H1 (cell line): ENCODE data around the gene RELN. TPM values are rescaled to one million over a fixed set of nuclear protein-coding genes. Genes with fewer than 3 reads are reported as not detected.

ENCODE experiments used
- CTCF ChIA-PET: fragments of 300-600 bp; sonication (Branson Sonifier 250); formaldehyde crosslinking; loops from one replicate; lab custom pipeline; 2021; ENCODE audit not compliant: partially characterized antibody; lab: Charles Lee
- POLR2A ChIA-PET: fragments of 300-600 bp; sonication (Branson Sonifier 250); formaldehyde crosslinking; loops from one replicate; lab custom pipeline; 2021; ENCODE audit warnings: inconsistent platforms; ENCODE audit not compliant: partially characterized antibody; lab: Charles Lee
- DNase-seq, 2 experiments: peaks; one replicate each; pipeline versions ENCODE4 v3.0.0 to v3.0.0-alpha.2; 2010 to 2022; ENCODE audit warnings: low spot score in 2 of 2, low read depth in 1 of 2, mixed read lengths in 1 of 2
- FAIRE-seq: peaks from 2 replicates; lab custom pipeline; 2011; peaks lifted over from hg19 to GRCh38; lab: Jason Lieb, UNC
- H2AFZ ChIP-seq: 2 replicates; pipeline ENCODE4 v1.8.1; 2012; ENCODE audit warnings: low read length, inconsistent platforms
- H2AK5ac ChIP-seq: 2 replicates; pipeline ENCODE4 v1.6.1; 2013; ENCODE audit warnings: low read depth, low read length
- H2BK120ac ChIP-seq: replicated peaks from 2 replicates; pipeline ENCODE3; 2013; ENCODE audit warnings: low read depth, low read length, inconsistent platforms
- H2BK12ac ChIP-seq: 2 replicates; pipeline ENCODE4 v1.6.1; 2013; ENCODE audit warnings: low read depth, low read length
- H2BK15ac ChIP-seq: 2 replicates; pipeline ENCODE4 v1.6.1; 2013; ENCODE audit warnings: low read length
- H2BK20ac ChIP-seq: 2 replicates; pipeline ENCODE4 v1.6.1; 2013; ENCODE audit warnings: low read length
- H2BK5ac ChIP-seq: 2 replicates; pipeline ENCODE4 v1.6.1; 2013; ENCODE audit warnings: low read depth, low read length
- H3K14ac ChIP-seq: 2 replicates; pipeline ENCODE4 v1.6.1; 2013; ENCODE audit warnings: inconsistent platforms; ENCODE audit not compliant: insufficient read length
- H3K18ac ChIP-seq: 2 replicates; pipeline ENCODE4 v1.6.1; 2013; ENCODE audit warnings: low read length; ENCODE audit errors: extremely low read depth
- H3K23ac ChIP-seq: 2 replicates; pipeline ENCODE4 v1.6.1; 2013; ENCODE audit warnings: inconsistent platforms; ENCODE audit not compliant: insufficient read length
- H3K23me2 ChIP-seq: 2 replicates; pipeline ENCODE4 v1.6.1; 2013; ENCODE audit warnings: low read depth, low read length
- H3K27ac ChIP-seq: 2 replicates; pipeline ENCODE4 v1.6.1; 2011; ENCODE audit warnings: low read depth, low read length, inconsistent platforms
- H3K27me3 ChIP-seq, 4 experiments: replicated peaks in 1 of 4; 1 replicate in 1 of 4; 2 replicates in 3 of 4; pipeline versions ENCODE4 v1.6.1 to v1.8.1; 2011 to 2013; ENCODE audit warnings: low read length in 3 of 4, mild to moderate bottlenecking in 3 of 4, inconsistent platforms in 2 of 4, mixed read lengths in 2 of 4, moderate library complexity in 1 of 4; ENCODE audit not compliant: control insufficient read depth in 3 of 4, insufficient read depth in 3 of 4; ENCODE audit errors: extremely low read depth in 1 of 4
- H3K36me3 ChIP-seq, 4 experiments: 2 replicates each; pipeline versions ENCODE4 v1.6.1 to v1.8.1; 2011 to 2013; ENCODE audit warnings: mild to moderate bottlenecking in 4 of 4, low read length in 3 of 4, moderate library complexity in 2 of 4, control low read depth in 1 of 4, inconsistent platforms in 1 of 4; ENCODE audit not compliant: insufficient read depth in 4 of 4, control insufficient read depth in 2 of 4
- H3K4ac ChIP-seq: replicated peaks from 2 replicates; pipeline ENCODE3; 2013; ENCODE audit warnings: low read length, low read depth, mixed read lengths, inconsistent platforms; ENCODE audit not compliant: insufficient read length
- H3K4me1 ChIP-seq, 4 experiments: replicated peaks in 1 of 4; 1 replicate in 1 of 4; 2 replicates in 3 of 4; pipeline versions ENCODE4 v1.6.1 to v1.8.1; 2011 to 2013; ENCODE audit warnings: low read length in 3 of 4, inconsistent platforms in 2 of 4, mixed read lengths in 1 of 4; ENCODE audit not compliant: insufficient read depth in 4 of 4, control insufficient read depth in 3 of 4
- H3K4me2 ChIP-seq, 2 experiments: 2 replicates each; pipeline versions ENCODE4 v1.6.1 to v1.8.1; 2011 to 2013; ENCODE audit warnings: low read depth in 2 of 2, low read length in 2 of 2, control low read depth in 1 of 2, inconsistent platforms in 1 of 2, mild to moderate bottlenecking in 1 of 2; ENCODE audit not compliant: insufficient read depth in 1 of 2
- H3K4me3 ChIP-seq, 4 experiments: fragments of 200-600, 300-600 bp in 1 of 4; sonication (generic), shearing (Covaris generic), sonication (Bioruptor Twin) in 1 of 4; 2 replicates each; pipeline versions ENCODE4 v1.5.1 to v1.8.1; 2011 to 2016; ENCODE audit warnings: low read length in 4 of 4, low read depth in 3 of 4, control low read depth in 2 of 4, inconsistent platforms in 2 of 4, mild to moderate bottlenecking in 2 of 4, mixed read lengths in 1 of 4, moderate library complexity in 1 of 4; ENCODE audit not compliant: insufficient read depth in 2 of 4; ENCODE audit errors: extremely low read depth in 1 of 4
- H3K56ac ChIP-seq: replicated peaks from 2 replicates; pipeline ENCODE3; 2013; ENCODE audit warnings: low read depth, mild to moderate bottlenecking, mixed read lengths, low read length, inconsistent platforms; ENCODE audit not compliant: insufficient read length
- H3K79me1 ChIP-seq: 2 replicates; pipeline ENCODE4 v1.6.1; 2013; ENCODE audit warnings: low read depth, low read length, control low read depth
- H3K79me2 ChIP-seq, 2 experiments: 2 replicates each; pipeline versions ENCODE4 v1.6.1 to v1.8.1; 2012 to 2013; ENCODE audit warnings: low read length in 2 of 2, mild to moderate bottlenecking in 2 of 2, inconsistent platforms in 1 of 2; ENCODE audit not compliant: insufficient read depth in 2 of 2, control insufficient read depth in 1 of 2
- H3K9ac ChIP-seq, 4 experiments: replicated peaks in 1 of 4; 1 replicate in 1 of 4; 2 replicates in 3 of 4; pipeline versions ENCODE4 v1.6.1 to v1.8.1; 2011 to 2013; ENCODE audit warnings: low read depth in 3 of 4, low read length in 3 of 4, control low read depth in 2 of 4, mild to moderate bottlenecking in 2 of 4, moderate library complexity in 2 of 4, inconsistent platforms in 1 of 4; ENCODE audit errors: extremely low read depth in 1 of 4
- H3K9me3 ChIP-seq, 2 experiments: 2 replicates each; pipeline versions ENCODE4 v1.6.1 to v1.8.1; 2012 to 2013; ENCODE audit warnings: mild to moderate bottlenecking in 2 of 2, moderate library complexity in 2 of 2, control low read depth in 1 of 2, inconsistent platforms in 1 of 2, low read depth in 1 of 2, low read length in 1 of 2, mixed read lengths in 1 of 2; ENCODE audit not compliant: insufficient read depth in 2 of 2
- H4K20me1 ChIP-seq, 2 experiments: replicated peaks in 1 of 2; 2 replicates each; pipeline versions ENCODE3 to v1.8.1; 2011 to 2013; ENCODE audit warnings: inconsistent platforms in 2 of 2, low read length in 2 of 2, mild to moderate bottlenecking in 1 of 2; ENCODE audit not compliant: insufficient read depth in 2 of 2, control insufficient read depth in 1 of 2
- H4K5ac ChIP-seq: 2 replicates; pipeline ENCODE4 v1.6.1; 2013; ENCODE audit warnings: low read length, low read depth, mixed read lengths, inconsistent platforms; ENCODE audit not compliant: insufficient read length
- H4K8ac ChIP-seq: 2 replicates; pipeline ENCODE4 v1.8.0; 2013; ENCODE audit warnings: mild to moderate bottlenecking, moderate library complexity, low read length, inconsistent platforms; ENCODE audit not compliant: insufficient read depth; ENCODE audit errors: extremely low read depth
- H4K91ac ChIP-seq: replicated peaks from 2 replicates; pipeline ENCODE3; 2013; ENCODE audit warnings: low read length, mixed read lengths, inconsistent platforms; ENCODE audit not compliant: insufficient read length
- BACH1 ChIP-seq: IDR thresholded peaks from 2 replicates; pipeline ENCODE4 v1.6.1; 2012; ENCODE audit warnings: low read length, improper control_type of control experiment
- BCL11A ChIP-seq, 2 experiments: IDR thresholded peaks; one replicate each; pipeline ENCODE4 v1.6.1; 2011; ENCODE audit warnings: low read depth in 2 of 2, low read length in 2 of 2, mild to moderate bottlenecking in 2 of 2
- CHD1 ChIP-seq: IDR thresholded peaks from 2 replicates; pipeline ENCODE4 v1.6.1; 2012; ENCODE audit warnings: low read depth, low read length, improper control_type of control experiment
- EGR1 ChIP-seq: IDR thresholded peaks from 2 replicates; pipeline ENCODE4 v1.6.1; 2011; ENCODE audit warnings: low read depth, low read length, borderline replicate concordance
- JUND ChIP-seq: IDR thresholded peaks from 2 replicates; pipeline ENCODE4 v1.6.1; 2011; ENCODE audit warnings: mild to moderate bottlenecking, improper control_type of control experiment, low read length
- NANOG ChIP-seq: IDR thresholded peaks from 2 replicates; pipeline ENCODE4 v1.6.1; 2011; ENCODE audit warnings: low read length, low read depth, mild to moderate bottlenecking, inconsistent platforms; ENCODE audit not compliant: insufficient read depth, poor library complexity, severe bottlenecking
- RAD21 ChIP-seq, 2 experiments: IDR thresholded peaks in 1 of 2; conservative IDR thresholded peaks in 1 of 2; 2 replicates each; pipeline ENCODE4 v1.6.1; 2011; ENCODE audit warnings: low read depth in 2 of 2, low read length in 2 of 2, improper control_type of control experiment in 1 of 2, inconsistent platforms in 1 of 2, mild to moderate bottlenecking in 1 of 2, moderate library complexity in 1 of 2
- RFX5 ChIP-seq: IDR thresholded peaks from 2 replicates; pipeline ENCODE4 v1.6.1; 2011; ENCODE audit warnings: low read depth, low read length, improper control_type of control experiment, borderline replicate concordance
- RNF2 ChIP-seq: fragments of 200-900, 300-1000 bp; sonication (generic); IDR thresholded peaks from 2 replicates; pipeline ENCODE4 v1.7.1; 2016; ENCODE audit warnings: borderline replicate concordance, low read depth, mild to moderate bottlenecking, antibody characterized with exemption, low read length; ENCODE audit not compliant: poor library complexity, severe bottlenecking; ENCODE audit errors: missing control alignments
- SP4 ChIP-seq: IDR thresholded peaks from 2 replicates; pipeline ENCODE4 v1.6.1; 2012; ENCODE audit warnings: low read length, inconsistent platforms
- TAF1 ChIP-seq: IDR thresholded peaks from 2 replicates; pipeline ENCODE4 v1.6.1; 2011; ENCODE audit warnings: mild to moderate bottlenecking, low read depth, low read length
- USF2 ChIP-seq: IDR thresholded peaks from 2 replicates; pipeline ENCODE4 v1.6.1; 2011; ENCODE audit warnings: low read length, improper control_type of control experiment
- ZNF274 ChIP-seq: IDR thresholded peaks from 2 replicates; pipeline ENCODE4 v1.7.0; 2012; ENCODE audit warnings: low read length, borderline replicate concordance; ENCODE audit errors: extremely low read depth
- WGBS, 2 experiments: shearing (Covaris generic) in 1 of 2; methylation state at CpG; one replicate each; pipeline versions ENCODE4 v1.1.6 to v1.1.7; 2013 to 2015; ENCODE audit warnings: low lambda C conversion rate in 2 of 2, mixed read lengths in 2 of 2, inconsistent platforms in 1 of 2, low coverage in 1 of 2, missing lambda C conversion rate in 1 of 2; ENCODE audit not compliant: insufficient replicate concordance in 2 of 2, insufficient coverage in 1 of 2, insufficient read length in 1 of 2; ENCODE audit errors: extremely low coverage in 1 of 2, missing lambda C conversion rate in 1 of 2; 5-methylcytosine and 5-hydroxymethylcytosine counted together
- polyA plus RNA-seq, 7 experiments: library from polyadenylated mRNA; depleted of rRNA in 3 of 7; stranded (reverse) in 5 of 7; unstranded in 2 of 7; fragments of >200 nt in 5 of 7; fragments of 200-250 nt in 2 of 7; gene quantifications; 1 replicate in 5 of 7; 2 replicates in 1 of 7; 4 replicates in 1 of 7; pipeline versions ENCODE4 v1.2.1 to v1.2.3, GENCODE V29; 2011 to 2013; ENCODE audit warnings: missing spikeins in 2 of 7, mixed read lengths in 2 of 7
- total RNA-seq: library from RNA; stranded (reverse); fragmentation: NEBNext Ultra II Directional; extraction: Animal tissue kit (Norgen Biotek cat#: 25700); gene quantifications from 2 replicates; pipeline ENCODE4 v1.2.1, GENCODE V29; 2021

The RELN gene
- total and polyA plus RNA-seq, 2 of the 8 experiments (the other 6 are each of a cell fraction or from before 2014, with no cell fraction given): 0.03 to 0.07 TPM

GRCh38 chr7:103924184-103924583, 65.3 kb downstream of the RELN start:
- Histone ChIP-seq H2BK12ac (no peak overlapping the region), H3K27ac (no peak overlapping the region), H3K4me2 (no peak overlapping the region), H3K56ac (no peak overlapping the region), H3K4me3 (no peak overlapping the region), H3K4me1 (no peaks in the 10 kb centered on the region), H3K9ac (no peak overlapping the region), H3K79me1 (no peaks in the 10 kb centered on the region), H3K23me2 (no peaks in the 10 kb centered on the region), H2BK20ac (no peak overlapping the region), H4K5ac (no peak overlapping the region), H2AFZ (no peak overlapping the region), H2AK5ac (no peak overlapping the region), H3K23ac (no peak overlapping the region), H3K36me3 (no peaks in the 10 kb centered on the region), H2BK5ac (no peak overlapping the region), H4K8ac (no peak overlapping the region), H3K14ac (no peak overlapping the region), H3K27me3 (no peaks in the 10 kb centered on the region), H3K4ac (no peak overlapping the region), H2BK15ac (no peak overlapping the region), H2BK120ac (no peak overlapping the region), H3K79me2 (no peaks in the 10 kb centered on the region), H3K18ac (no peak overlapping the region), H4K20me1 (no peaks in the 10 kb centered on the region), H4K91ac (no peak overlapping the region), H3K9me3 (no peaks in the 10 kb centered on the region)
- CTCF ChIA-PET: interaction anchor here (1.0 to 1.1 kb wide), 2 partner anchors 9 to 11 kb away, joined by 3 read pairs; no protein-coding TSS in a partner anchor
- FAIRE-seq (no peak), DNase-seq (no peak)
- POLR2A ChIA-PET: no interaction called here
- 92% methylated on average over 4 of the region's 4 CpGs; no CpG with 5 or more reads in 1 of the 2 experiments for whole genome bisulfite sequencing, 2 experiments
- no peak for TF ChIP-seq TAF1
- TF ChIP-seq JUND: no peak
- no peak for TF ChIP-seq ZNF274
- no peak for TF ChIP-seq SP4
- TF ChIP-seq EGR1: no peak
- TF ChIP-seq RFX5: no peak
- TF ChIP-seq RAD21 (IDR thresholded peaks at IDR 0.05 in 1 of 2, conservative IDR thresholded peaks at IDR 0.05 in 1 of 2; ENCODE audit: low read depth in 2 of 2, low read length in 2 of 2): no peak
- no peak for TF ChIP-seq CHD1
- TF ChIP-seq RNF2: no peak
- no peak for TF ChIP-seq USF2
- TF ChIP-seq NANOG: no peak
- no peak for TF ChIP-seq BCL11A (IDR thresholded peaks at IDR 0.05; ENCODE audit: low read depth in 2 of 2, low read length in 2 of 2)
- no peak for TF ChIP-seq BACH1
